Measurements from ENCODE around the gene ANKRD60. TPM values are rescaled to one million over a fixed set of nuclear protein-coding genes. Genes with fewer than 3 reads are reported as not detected.

Gene ANKRD60
- total RNA-seq, 2 experiments from 2014 or later, result not detected

DNA sequence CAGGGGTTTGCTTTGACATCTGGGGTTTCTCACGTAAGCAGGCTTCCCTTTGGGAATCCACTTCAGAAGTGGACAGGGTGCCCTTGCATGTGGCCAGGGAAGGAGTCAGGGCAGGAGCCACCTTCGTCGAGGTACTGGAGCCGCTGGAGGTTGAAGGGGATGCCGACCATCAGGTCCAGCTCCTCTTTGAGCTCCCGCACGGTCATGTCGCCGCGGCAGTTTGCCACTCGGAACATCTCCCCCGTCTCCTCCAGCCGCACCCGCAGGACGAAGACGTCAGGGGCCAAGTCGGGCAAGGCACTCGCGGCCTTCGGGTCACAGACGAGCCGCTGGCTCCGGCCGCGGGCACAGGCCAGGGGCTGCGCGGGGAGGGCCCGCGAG, 360 bp downstream of the ANKRD60 start:
- H3K27me3 Mint-ChIP-seq (ENCODE audit: low read depth), result peaks cover 38% of the 10 kb centered on the region

GRCh38 chr20:58227391-58228102, 906 bp downstream of the ANKRD60 start:
- intact Hi-C loops (cut with micrococcal nuclease), result no loop called here
- DNase-seq, result no peak
- peaks cover 8% of the 10 kb centered on the region for H3K4me1 Mint-ChIP-seq (ENCODE audit: low read depth)
- no peaks in the 10 kb centered on the region for H3K9me3 Mint-ChIP-seq
- CTCF ChIA-PET, result interaction anchor here (0.9 kb wide), 1 partner anchor 17 kb away, joined by 3 read pairs; no protein-coding TSS in a partner anchor
- H3K27ac Mint-ChIP-seq, result no peak overlapping the region
- no peaks in the 10 kb centered on the region for H3K36me3 Mint-ChIP-seq (ENCODE audit: low read depth)
- peak overlapping the region; percentile 22 for H3K4me3 Mint-ChIP-seq
- H3K27me3 Mint-ChIP-seq (ENCODE audit: low read depth), result peaks cover 42% of the 10 kb centered on the region

More for the DNA sequence above, 360 bp downstream of the ANKRD60 start:
- DNase-seq, result no peak
- CTCF ChIA-PET, result no interaction called here
- Mint-ChIP-seq H3K9me3 (no peaks in the 10 kb centered on the region), H3K4me1 (ENCODE audit: low read depth) (peaks cover 8% of the 10 kb centered on the region), H3K4me3 (peak overlapping the region; percentile 22), H3K36me3 (ENCODE audit: low read depth) (no peaks in the 10 kb centered on the region), H3K27ac (no peak overlapping the region)
- intact Hi-C loops (cut with micrococcal nuclease), result no loop called here

DNA sequence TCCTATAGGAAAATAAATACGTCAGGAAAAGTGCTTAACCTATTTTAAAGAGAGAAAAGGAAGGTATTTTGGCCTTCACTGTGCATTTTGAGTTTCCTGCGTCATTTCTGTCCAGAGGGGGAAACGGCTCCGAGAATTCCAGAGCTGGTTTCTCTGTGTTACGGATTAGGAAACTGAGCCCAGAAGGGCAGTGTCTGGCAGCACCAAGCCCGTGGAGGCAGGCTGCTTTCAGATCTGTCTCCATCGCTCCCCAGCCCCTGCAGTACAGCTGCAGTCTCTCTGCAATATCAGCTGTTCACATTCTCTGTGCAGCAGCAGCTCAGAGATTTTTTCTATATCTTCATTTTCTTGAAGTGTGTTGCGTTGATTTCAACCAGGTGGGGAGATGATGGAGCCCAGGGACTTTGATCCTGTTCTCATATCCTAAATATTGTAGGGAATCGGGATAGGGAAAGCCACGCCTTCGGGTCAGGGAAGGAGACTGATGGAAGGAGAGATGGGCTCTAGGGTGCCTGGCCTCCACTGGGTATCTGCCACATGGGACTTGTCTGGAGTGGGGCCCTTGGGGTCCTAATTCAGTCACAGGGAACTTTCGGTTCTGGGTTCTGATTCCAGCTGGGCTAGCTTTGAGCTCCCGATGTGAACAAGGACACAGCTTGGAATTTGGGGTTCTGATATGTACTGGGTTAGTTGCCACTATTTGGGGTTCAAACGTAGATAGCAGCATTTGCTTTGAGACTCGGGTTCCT, 2.8 kb downstream of the ANKRD60 start:
- intact Hi-C loops (cut with micrococcal nuclease), result no loop called here
- no peak for DNase-seq
- Mint-ChIP-seq H3K36me3 (ENCODE audit: low read depth) (no peaks in the 10 kb centered on the region), H3K27me3 (ENCODE audit: low read depth) (peaks cover 48% of the 10 kb centered on the region), H3K4me1 (ENCODE audit: low read depth) (peaks cover 8% of the 10 kb centered on the region), H3K9me3 (no peaks in the 10 kb centered on the region), H3K4me3 (no peak overlapping the region), H3K27ac (no peak overlapping the region)
- CTCF ChIA-PET, result interaction anchor here (0.8 to 1.9 kb wide), 2 partner anchors 10 to 14 kb away, joined by 3 to 9 read pairs; no protein-coding TSS in a partner anchor

GRCh38 chr20:58224974-58225373, 3.5 kb downstream of the ANKRD60 start:
- H3K9me3 Mint-ChIP-seq, result no peaks in the 10 kb centered on the region
- H3K4me3 Mint-ChIP-seq, result no peak overlapping the region
- H3K4me1 Mint-ChIP-seq (ENCODE audit: low read depth), result peaks cover 8% of the 10 kb centered on the region
- CTCF ChIA-PET, result interaction anchor here (0.8 to 1.9 kb wide), 2 partner anchors 10 to 14 kb away, joined by 3 to 9 read pairs; no protein-coding TSS in a partner anchor
- H3K27me3 Mint-ChIP-seq (ENCODE audit: low read depth), result peaks cover 51% of the 10 kb centered on the region
- intact Hi-C loops (cut with micrococcal nuclease), result no loop called here
- no peak for DNase-seq
- no peak overlapping the region for H3K27ac Mint-ChIP-seq
- H3K36me3 Mint-ChIP-seq (ENCODE audit: low read depth), result no peaks in the 10 kb centered on the region

GRCh38 chr20:58224097-58224496, 4.4 kb downstream of the ANKRD60 start:
- DNase-seq, result peak; percentile 23
- H3K4me1 Mint-ChIP-seq (ENCODE audit: low read depth), result peaks cover 4% of the 10 kb centered on the region
- no peak overlapping the region for H3K4me3 Mint-ChIP-seq
- peaks cover 2% of the 10 kb centered on the region for H3K9me3 Mint-ChIP-seq
- no peak overlapping the region for H3K27ac Mint-ChIP-seq
- H3K36me3 Mint-ChIP-seq (ENCODE audit: low read depth), result peaks cover 3% of the 10 kb centered on the region
- intact Hi-C loops (cut with micrococcal nuclease), result no loop called here
- peaks cover 53% of the 10 kb centered on the region for H3K27me3 Mint-ChIP-seq (ENCODE audit: low read depth)
- CTCF ChIA-PET, result interaction anchor here (0.6 kb wide), 1 partner anchor 17 kb away, joined by 3 read pairs; no protein-coding TSS in a partner anchor

GRCh38 chr20:58223358-58223941, 5.0 kb downstream of the ANKRD60 start:
- CTCF ChIA-PET, result interaction anchor here (1.1 kb wide), 1 partner anchor 13 kb away, joined by 3 read pairs; no protein-coding TSS in a partner anchor
- Mint-ChIP-seq H3K9me3 (peaks cover 6% of the 10 kb centered on the region), H3K36me3 (ENCODE audit: low read depth) (peaks cover 9% of the 10 kb centered on the region), H3K4me1 (ENCODE audit: low read depth) (no peaks in the 10 kb centered on the region), H3K4me3 (no peak overlapping the region), H3K27ac (no peak overlapping the region), H3K27me3 (ENCODE audit: low read depth) (peaks cover 53% of the 10 kb centered on the region)
- intact Hi-C loops (cut with micrococcal nuclease), result no loop called here
- DNase-seq, result no peak

GRCh38 chr20:58222446-58222845, 6.0 kb downstream of the ANKRD60 start:
- Mint-ChIP-seq H3K36me3 (ENCODE audit: low read depth) (peaks cover 9% of the 10 kb centered on the region), H3K27ac (no peak overlapping the region), H3K9me3 (peaks cover 6% of the 10 kb centered on the region), H3K27me3 (ENCODE audit: low read depth) (peaks cover 50% of the 10 kb centered on the region), H3K4me1 (ENCODE audit: low read depth) (no peaks in the 10 kb centered on the region), H3K4me3 (no peak overlapping the region)
- CTCF ChIA-PET, result interaction anchor here (1.1 kb wide), 1 partner anchor 12 kb away, joined by 3 read pairs; no protein-coding TSS in a partner anchor
- DNase-seq, result no peak
- intact Hi-C loops (cut with micrococcal nuclease), result no loop called here

GRCh38 chr20:58219342-58219700, 9.1 kb downstream of the ANKRD60 start:
- intact Hi-C loops (cut with micrococcal nuclease), result loop anchor here (10.0 kb wide), 1 partner anchor 705 kb away; no protein-coding TSS in a partner anchor
- CTCF ChIA-PET, result interaction anchor here (0.6 kb wide), 1 partner anchor 102 kb away, joined by 3 read pairs; no protein-coding TSS in a partner anchor
- no peak for DNase-seq
- Mint-ChIP-seq H3K4me1 (ENCODE audit: low read depth) (no peaks in the 10 kb centered on the region), H3K27ac (no peak overlapping the region), H3K4me3 (no peak overlapping the region), H3K36me3 (ENCODE audit: low read depth) (peaks cover 9% of the 10 kb centered on the region), H3K27me3 (ENCODE audit: low read depth) (peaks cover 36% of the 10 kb centered on the region), H3K9me3 (peaks cover 6% of the 10 kb centered on the region)

DNA sequence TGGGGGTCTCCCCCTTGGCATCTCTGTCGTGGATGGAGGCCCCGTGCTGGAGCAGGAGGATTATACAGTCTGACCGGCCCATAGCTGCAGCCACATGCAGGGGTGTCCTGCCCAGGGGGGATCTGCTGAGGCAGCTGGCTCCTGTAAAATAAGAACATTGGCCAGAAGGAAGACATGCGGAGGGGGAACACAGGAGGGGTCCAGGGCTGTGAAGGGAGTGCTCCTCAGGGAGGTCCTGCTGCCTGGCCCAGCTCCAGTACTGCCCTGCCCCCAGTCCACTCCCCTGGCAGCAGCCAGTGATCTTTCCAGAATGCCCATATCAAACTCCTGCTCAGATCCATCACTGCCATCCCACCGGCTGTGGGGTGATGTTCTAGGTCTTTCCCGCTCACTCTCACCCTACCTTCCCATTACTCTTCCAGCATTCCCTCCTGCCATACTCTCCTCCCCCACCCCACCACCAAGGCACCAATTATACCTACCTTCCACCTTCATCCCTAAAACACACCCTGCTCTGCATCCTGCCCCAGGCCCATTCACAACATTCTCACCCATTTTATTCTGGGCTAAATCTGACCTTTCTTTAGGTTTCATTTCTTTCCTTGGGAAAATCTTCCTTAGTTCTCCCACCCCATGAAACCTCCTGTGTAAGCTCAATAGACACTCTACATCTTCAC, 9.7 kb downstream of the ANKRD60 start:
- Mint-ChIP-seq H3K9me3 (peaks cover 6% of the 10 kb centered on the region), H3K27me3 (ENCODE audit: low read depth) (peaks cover 36% of the 10 kb centered on the region), H3K27ac (no peak overlapping the region), H3K36me3 (ENCODE audit: low read depth) (peaks cover 9% of the 10 kb centered on the region), H3K4me1 (ENCODE audit: low read depth) (no peaks in the 10 kb centered on the region), H3K4me3 (no peak overlapping the region)
- DNase-seq, result no peak
- intact Hi-C loops (cut with micrococcal nuclease), result loop anchor here (10.0 kb wide), 1 partner anchor 704 kb away; no protein-coding TSS in a partner anchor
- CTCF ChIA-PET, result interaction anchor here (1.4 kb wide), 1 partner anchor 9 kb away, joined by 3 read pairs; no protein-coding TSS in a partner anchor

GRCh38 chr20:58216334-58216733, 12.1 kb downstream of the ANKRD60 start:
- H3K4me1 Mint-ChIP-seq (ENCODE audit: low read depth), result no peaks in the 10 kb centered on the region
- H3K4me3 Mint-ChIP-seq, result no peak overlapping the region
- H3K27me3 Mint-ChIP-seq (ENCODE audit: low read depth), result peaks cover 28% of the 10 kb centered on the region
- peaks cover 6% of the 10 kb centered on the region for H3K9me3 Mint-ChIP-seq
- intact Hi-C loops (cut with micrococcal nuclease), result loop anchor here (10.0 kb wide), 1 partner anchor 702 kb away; no protein-coding TSS in a partner anchor
- no peak overlapping the region for H3K27ac Mint-ChIP-seq
- H3K36me3 Mint-ChIP-seq (ENCODE audit: low read depth), result peaks cover 9% of the 10 kb centered on the region
- CTCF ChIA-PET, result no interaction called here
- DNase-seq, result no peak

DNA sequence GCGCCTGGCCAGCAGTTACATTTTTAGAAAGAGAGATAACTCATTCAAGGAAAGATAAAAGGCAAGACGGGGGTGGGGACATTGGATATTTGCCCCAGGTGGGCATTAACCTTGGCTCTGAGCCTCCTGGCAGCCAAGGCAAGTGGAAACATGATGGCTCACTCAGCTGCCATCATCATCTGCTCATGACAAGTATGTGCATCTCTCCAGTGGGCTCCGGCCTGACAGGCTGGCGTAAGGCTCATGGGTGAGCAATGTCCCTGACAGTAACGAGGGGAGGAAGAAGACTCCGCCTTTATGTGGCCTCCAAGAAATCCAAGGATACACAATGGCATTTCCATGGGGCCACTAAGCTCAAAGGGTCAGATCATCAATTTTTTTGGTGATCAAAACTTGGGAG, 13.3 kb downstream of the ANKRD60 start:
- Mint-ChIP-seq H3K4me3 (no peak overlapping the region), H3K9me3 (peaks cover 6% of the 10 kb centered on the region), H3K27ac (no peak overlapping the region), H3K27me3 (ENCODE audit: low read depth) (peaks cover 24% of the 10 kb centered on the region), H3K4me1 (ENCODE audit: low read depth) (no peaks in the 10 kb centered on the region), H3K36me3 (ENCODE audit: low read depth) (peaks cover 9% of the 10 kb centered on the region)
- CTCF ChIA-PET, result no interaction called here
- no peak for DNase-seq
- intact Hi-C loops (cut with micrococcal nuclease), result loop anchor here (10.0 kb wide), 1 partner anchor 700 kb away; no protein-coding TSS in a partner anchor
